Measurements from ENCODE around the gene SYT7. TPM values are rescaled to one million over a fixed set of nuclear protein-coding genes. Genes with fewer than 3 reads are reported as not detected.

Gene SYT7
- total RNA-seq, 6 experiments from 2014 or later, result 13.1 to 70.8 (median 31.6) TPM

- DNase-seq (peak; percentile 67 to 89 (median 85)), ATAC-seq (peak; percentile 66 to 71 (median 67))
- Histone ChIP-seq H3K27me3 (no peaks in the 10 kb centered on the region), H3K4me1 (peaks cover 0 to 43% (median 16%) of the 10 kb centered on the region in 4 donors), H3K36me3 (peaks cover 0 to 10% (median 0%) of the 10 kb centered on the region in 4 donors), H3K27ac (peak overlapping the region; percentile 70 to 82 (median 72)), H3K9me3 (no peaks in the 10 kb centered on the region), H3K4me3 (peak overlapping the region in 1 of 3 donors; percentile 56)
- intact Hi-C loops (cut with DNase I), result loop anchor here in 1 of 2 donors (10.0 kb wide), 1 partner anchor 94 kb away; no protein-coding TSS in a partner anchor
- 16% methylated on average over 3 of the region's 3 CpGs for WGBS (ENCODE audit: insufficient coverage, low coverage, low lambda C conversion rate, missing lambda C conversion rate)
- TF ChIP-seq, protein P1, sequence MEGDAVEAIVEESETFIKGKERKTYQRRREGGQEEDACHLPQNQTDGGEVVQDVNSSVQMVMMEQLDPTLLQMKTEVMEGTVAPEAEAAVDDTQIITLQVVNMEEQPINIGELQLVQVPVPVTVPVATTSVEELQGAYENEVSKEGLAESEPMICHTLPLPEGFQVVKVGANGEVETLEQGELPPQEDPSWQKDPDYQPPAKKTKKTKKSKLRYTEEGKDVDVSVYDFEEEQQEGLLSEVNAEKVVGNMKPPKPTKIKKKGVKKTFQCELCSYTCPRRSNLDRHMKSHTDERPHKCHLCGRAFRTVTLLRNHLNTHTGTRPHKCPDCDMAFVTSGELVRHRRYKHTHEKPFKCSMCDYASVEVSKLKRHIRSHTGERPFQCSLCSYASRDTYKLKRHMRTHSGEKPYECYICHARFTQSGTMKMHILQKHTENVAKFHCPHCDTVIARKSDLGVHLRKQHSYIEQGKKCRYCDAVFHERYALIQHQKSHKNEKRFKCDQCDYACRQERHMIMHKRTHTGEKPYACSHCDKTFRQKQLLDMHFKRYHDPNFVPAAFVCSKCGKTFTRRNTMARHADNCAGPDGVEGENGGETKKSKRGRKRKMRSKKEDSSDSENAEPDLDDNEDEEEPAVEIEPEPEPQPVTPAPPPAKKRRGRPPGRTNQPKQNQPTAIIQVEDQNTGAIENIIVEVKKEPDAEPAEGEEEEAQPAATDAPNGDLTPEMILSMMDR (IDR thresholded peaks at IDR 0.05), result no peak
- peak; percentile 10 for TF ChIP-seq POLR2A (IDR thresholded peaks at IDR 0.05)
These were observed 49.8 kb downstream of the SYT7 start for GRCh38 chr11:61531044-61531443.

DNA sequence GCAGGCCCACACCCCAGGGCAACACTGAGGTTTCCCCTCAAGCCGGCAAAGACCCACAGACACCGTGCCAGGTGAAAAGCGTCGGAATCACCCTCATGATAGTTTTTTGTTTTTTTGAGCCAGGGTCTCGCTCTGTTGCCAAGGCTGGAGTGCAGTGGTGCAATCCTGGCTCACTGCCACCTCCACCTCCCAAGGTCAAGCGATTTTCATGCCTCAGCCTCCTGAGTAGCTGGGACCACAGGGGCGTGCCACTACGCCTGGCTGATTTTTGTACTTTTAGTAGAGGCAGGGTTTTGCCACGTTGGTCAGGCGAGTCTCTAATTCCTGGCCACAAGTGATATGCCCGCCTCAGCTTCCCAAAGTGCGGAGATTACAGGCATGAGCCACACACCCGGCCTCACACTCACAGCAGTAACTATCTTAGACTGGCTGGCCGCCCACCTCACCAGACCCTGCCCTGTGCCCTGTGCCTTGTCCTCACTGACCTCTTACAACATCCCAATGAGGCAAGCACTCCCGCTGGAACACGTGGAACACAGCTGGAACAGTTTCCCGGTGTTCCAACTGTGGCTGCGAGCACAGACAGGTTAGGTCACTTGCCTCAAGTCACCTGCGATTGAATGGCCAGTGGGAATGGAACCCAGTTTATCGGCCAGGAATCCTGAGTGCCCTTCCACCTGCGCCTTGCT, 51.2 kb downstream of the SYT7 start:
- H3K27me3 ChIP-seq, result no peaks in the 10 kb centered on the region
- ATAC-seq, result peak; percentile 69 to 80 (median 74)
- 42% methylated on average over 11 of the region's 21 CpGs for WGBS (ENCODE audit: insufficient coverage, low coverage, low lambda C conversion rate, missing lambda C conversion rate)
- peak; percentile 86 to 94 (median 90) for DNase-seq
- H3K27ac ChIP-seq, result peak overlapping the region; percentile 70 to 82 (median 72)
- TF ChIP-seq, protein P1 (IDR thresholded peaks at IDR 0.05), result no peak
- peak; percentile 30 for TF ChIP-seq POLR2A (IDR thresholded peaks at IDR 0.05)
- peaks cover 0 to 43% (median 16%) of the 10 kb centered on the region in 4 donors for H3K4me1 ChIP-seq
- intact Hi-C loops (cut with DNase I), result loop anchor here (10.0 kb wide), 2 partner anchors 45 to 95 kb away; no protein-coding TSS in a partner anchor
- peaks cover 0 to 10% (median 0%) of the 10 kb centered on the region in 4 donors for H3K36me3 ChIP-seq
- H3K4me3 ChIP-seq, result peak overlapping the region; percentile 7 to 56 (median 33)
- no peaks in the 10 kb centered on the region for H3K9me3 ChIP-seq

DNA sequence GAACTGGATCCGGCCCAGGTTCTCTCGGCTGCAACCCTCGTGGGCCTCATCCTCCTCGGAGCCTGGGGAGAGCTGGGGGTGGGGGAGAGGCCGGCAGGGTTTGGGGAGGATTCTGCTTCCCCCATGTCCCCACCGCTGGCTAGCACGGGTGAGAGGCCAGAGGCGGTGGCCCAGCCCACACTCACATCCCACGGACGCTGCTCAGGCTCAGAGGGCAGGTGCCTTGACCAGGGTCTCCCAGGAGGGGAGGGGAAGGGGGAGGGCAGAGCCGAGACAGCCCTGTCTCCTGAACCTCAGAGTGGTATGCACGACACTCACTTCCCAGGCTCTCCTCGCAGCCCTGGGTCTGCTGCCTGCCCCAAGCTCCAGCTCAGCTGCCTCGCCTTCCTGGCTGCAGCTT, 52.8 kb downstream of the SYT7 start:
- no peak for ATAC-seq
- H3K27me3 ChIP-seq, result no peaks in the 10 kb centered on the region
- TF ChIP-seq, protein P1 (IDR thresholded peaks at IDR 0.05), result no peak
- no peak for TF ChIP-seq POLR2A (IDR thresholded peaks at IDR 0.05)

DNA sequence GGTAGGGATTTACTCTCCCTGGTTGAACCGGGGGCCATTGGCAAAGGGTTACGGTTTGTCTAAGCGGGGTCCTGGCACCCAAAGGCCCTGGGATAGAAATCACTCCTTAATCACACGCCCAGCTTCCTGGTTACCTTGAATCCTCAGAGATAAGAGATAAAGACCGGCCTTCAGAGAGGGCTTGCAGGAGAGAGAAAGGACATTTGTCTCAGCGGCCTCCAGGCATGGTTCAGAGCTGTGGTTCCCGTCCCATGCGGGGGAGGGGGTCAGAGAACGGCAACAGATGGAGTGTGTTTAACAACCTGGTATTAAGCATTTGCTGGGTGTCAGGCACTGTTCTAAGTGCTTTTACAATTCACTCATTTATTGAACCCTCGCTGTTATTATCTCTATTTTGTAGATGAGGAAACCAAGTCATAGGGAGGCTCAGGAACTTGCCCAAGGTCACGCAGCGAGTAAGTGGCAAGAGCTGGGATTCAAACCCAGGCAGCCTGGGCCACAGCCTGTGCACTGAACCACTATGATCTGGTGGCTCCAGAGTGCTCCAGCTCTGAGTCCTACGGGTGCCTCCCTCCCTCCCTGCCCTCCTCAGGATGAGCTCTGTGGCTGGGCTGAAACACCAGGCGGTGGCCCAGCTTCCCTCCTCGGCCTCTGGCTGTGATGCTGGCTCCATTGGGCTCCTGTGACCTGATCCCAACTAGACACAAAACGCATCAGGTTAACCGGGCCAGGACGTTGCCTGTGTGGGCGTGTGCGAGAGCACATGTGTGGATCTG, 53.7 kb downstream of the SYT7 start:
- Histone ChIP-seq H3K36me3 (peaks cover 0 to 26% (median 3%) of the 10 kb centered on the region in 4 donors), H3K4me1 (peaks cover 0 to 34% (median 11%) of the 10 kb centered on the region in 4 donors), H3K27ac (no peak overlapping the region), H3K27me3 (no peaks in the 10 kb centered on the region), H3K9me3 (no peaks in the 10 kb centered on the region), H3K4me3 (no peak overlapping the region)
- intact Hi-C loops (cut with DNase I), result loop anchor here in 1 of 2 donors (10.0 kb wide), 1 partner anchor 48 kb away; no protein-coding TSS in a partner anchor
- no peak for ATAC-seq
- 59% methylated on average over 9 of the region's 20 CpGs for WGBS (ENCODE audit: insufficient coverage, low coverage, low lambda C conversion rate, missing lambda C conversion rate)
- DNase-seq, result no peak
- TF ChIP-seq POLR2A (IDR thresholded peaks at IDR 0.05), result no peak
- TF ChIP-seq, protein P1 (IDR thresholded peaks at IDR 0.05), result no peak

More for the DNA sequence above, 52.8 kb downstream of the SYT7 start:
- intact Hi-C loops (cut with DNase I), result loop anchor here in 1 of 2 donors (10.0 kb wide), 1 partner anchor 47 kb away; no protein-coding TSS in a partner anchor
- Histone ChIP-seq H3K4me1 (peaks cover 0 to 43% (median 16%) of the 10 kb centered on the region in 4 donors), H3K36me3 (peaks cover 0 to 18% (median 0%) of the 10 kb centered on the region in 4 donors), H3K27ac (no peak overlapping the region), H3K9me3 (no peaks in the 10 kb centered on the region), H3K4me3 (peak overlapping the region in 1 of 3 donors; percentile 54)
- no peak for DNase-seq
- no CpG with 5 or more reads among the region's 14 CpGs for WGBS (ENCODE audit: insufficient coverage, low coverage, low lambda C conversion rate, missing lambda C conversion rate)
